B cell (primary cell): ENCODE data around the gene CROCC. TPM values are rescaled to one million over a fixed set of nuclear protein-coding genes. Genes with fewer than 3 reads are reported as not detected.

Source experiments
- ATAC-seq: fragments of 200-7000 bp; cut with Tn5 transposase; one replicate; pipeline ENCODE4 v1.10.0; 2021; ENCODE audit warnings: low read depth, mild to moderate bottlenecking, moderate number of reproducible peaks, moderate library complexity
- CTCF ChIA-PET: fragments of 350-600 bp; sonication (Branson Sonifier 250); formaldehyde crosslinking; loops from one replicate; lab custom pipeline; 2021; ENCODE audit warnings: antibody characterized with exemption, inconsistent platforms; lab: Charles Lee
- POLR2A ChIA-PET: fragments of 350-600 bp; sonication (Branson Sonifier 250); formaldehyde crosslinking; loops from one replicate; lab custom pipeline; 2021; ENCODE audit warnings: antibody characterized with exemption; lab: Charles Lee
- DNase-seq: peaks from one replicate; pipeline ENCODE4 v3.0.0; 2013
- H2AFZ ChIP-seq: 2 replicates; pipeline ENCODE4 v1.6.1; 2012; ENCODE audit warnings: mild to moderate bottlenecking, low read depth, low read length; ENCODE audit not compliant: insufficient read depth, poor library complexity, severe bottlenecking
- H3K27ac ChIP-seq, 2 donors: 1 replicate in 1 of 2; 2 replicates in 1 of 2; pipeline ENCODE4 v1.5.1; 2012 to 2013; ENCODE audit warnings: low read length in 2 of 2, mild to moderate bottlenecking in 2 of 2, moderate library complexity in 1 of 2
- H3K27me3 ChIP-seq, 4 experiments: fragments of 200-600 bp in 1 of 4; sonication (generic) in 1 of 4; replicated peaks in 1 of 4; 1 replicate in 2 of 4; 2 replicates in 2 of 4; pipeline versions ENCODE4 v1.6.1 to v1.7.0; 2013 to 2016; ENCODE audit warnings: low read length in 3 of 4, mild to moderate bottlenecking in 2 of 4, mixed read lengths in 1 of 4, moderate library complexity in 1 of 4; ENCODE audit not compliant: insufficient read depth in 4 of 4, control insufficient read depth in 3 of 4; ENCODE audit errors: control extremely low read depth in 1 of 4
- H3K36me3 ChIP-seq, 2 experiments: replicated peaks in 1 of 2; 1 replicate in 1 of 2; 2 replicates in 1 of 2; pipeline versions ENCODE4 v1.6.1 to v1.7.1; 2013; ENCODE audit warnings: low read length in 1 of 2; ENCODE audit not compliant: insufficient read depth in 2 of 2, control insufficient read depth in 1 of 2; ENCODE audit errors: control extremely low read depth in 1 of 2, extremely low read depth in 1 of 2
- H3K4me1 ChIP-seq, 2 donors: fragments of 200-600 bp in 1 of 2; sonication (generic) in 1 of 2; 1 replicate in 1 of 2; 2 replicates in 1 of 2; pipeline versions ENCODE4 v1.5.1 to v1.6.1; 2013 to 2017; ENCODE audit warnings: low read length in 2 of 2; ENCODE audit not compliant: control insufficient read depth in 2 of 2, insufficient read depth in 2 of 2
- H3K4me2 ChIP-seq: replicated peaks from 2 replicates; pipeline ENCODE3; 2012; ENCODE audit warnings: mild to moderate bottlenecking, low read depth, low read length; ENCODE audit not compliant: poor library complexity, severe bottlenecking
- H3K4me3 ChIP-seq, 5 experiments: fragments of 200-600 bp in 1 of 5; sonication (generic) in 1 of 5; 1 replicate in 3 of 5; 2 replicates in 2 of 5; pipeline versions ENCODE4 v1.5.1 to v1.7.0; 2011 to 2016; ENCODE audit warnings: low read length in 4 of 5, mild to moderate bottlenecking in 4 of 5, low read depth in 2 of 5, control low read depth in 1 of 5, moderate library complexity in 1 of 5; ENCODE audit not compliant: insufficient read depth in 1 of 5; ENCODE audit errors: control extremely low read depth in 1 of 5, extremely low read depth in 1 of 5
- H3K79me2 ChIP-seq: fragments of 200-600 bp; sonication (generic); one replicate; pipeline ENCODE4 v1.6.0; 2016; ENCODE audit warnings: low read length; ENCODE audit not compliant: control insufficient read depth, insufficient read depth
- H3K9ac ChIP-seq: fragments of 200-600 bp; sonication (generic); 2 replicates; pipeline ENCODE4 v1.6.1; 2017; ENCODE audit warnings: mild to moderate bottlenecking, low read length, moderate library complexity
- H3K9me3 ChIP-seq, 3 donors: one replicate each; pipeline versions ENCODE4 v1.6.1 to v1.7.1; 2013; ENCODE audit warnings: low read length in 2 of 3; ENCODE audit not compliant: control insufficient read depth in 2 of 3, insufficient read depth in 1 of 3; ENCODE audit errors: control extremely low read depth in 1 of 3
- H4K20me1 ChIP-seq: 2 replicates; pipeline ENCODE4 v1.6.0; 2012; ENCODE audit warnings: mild to moderate bottlenecking, low read length; ENCODE audit not compliant: insufficient read depth, control insufficient read depth, poor library complexity, severe bottlenecking
- H3K27ac Mint-ChIP-seq: one replicate; pipeline ENCODE4 v1.8.0; 2021; ENCODE audit warnings: mixed read lengths
- H3K27me3 Mint-ChIP-seq: one replicate; pipeline ENCODE4 v1.8.0; 2021; ENCODE audit warnings: mixed read lengths
- H3K4me1 Mint-ChIP-seq: one replicate; pipeline ENCODE4 v1.8.0; 2021; ENCODE audit warnings: mixed read lengths
- H3K4me3 Mint-ChIP-seq: one replicate; pipeline ENCODE4 v1.8.0; 2021; ENCODE audit warnings: mixed read lengths
- H3K9me3 Mint-ChIP-seq: one replicate; pipeline ENCODE4 v1.8.0; 2022; ENCODE audit warnings: mixed read lengths; ENCODE audit not compliant: insufficient read depth
- EZH2 ChIP-seq: IDR thresholded peaks from 2 replicates; pipeline ENCODE4 v1.6.1; 2012; ENCODE audit warnings: borderline replicate concordance, low read depth, mild to moderate bottlenecking, moderate library complexity, low read length; ENCODE audit not compliant: insufficient read depth, poor library complexity, severe bottlenecking
- whole genome bisulfite sequencing: methylation state at CpG from one replicate; pipeline ENCODE4 v1.1.5; 2013; ENCODE audit warnings: missing lambda C conversion rate; ENCODE audit not compliant: insufficient coverage; 5-methylcytosine and 5-hydroxymethylcytosine counted together
- intact Hi-C: fragments of 100-400 bp; cut with micrococcal nuclease; formaldehyde crosslinking; loops from one replicate; pipeline ENCODE4 v1.10.0; 2022
- polyA plus RNA-seq: library from polyadenylated mRNA; depleted of rRNA; stranded (reverse); fragments of >200 nt; gene quantifications from 2 replicates; pipeline ENCODE4 v1.2.3, GENCODE V29; 2012
- total RNA-seq, 2 donors: library from RNA; stranded (reverse); fragments of 120-200 nt in 1 of 2; gene quantifications; 1 replicate in 1 of 2; 2 replicates in 1 of 2; pipeline versions ENCODE4 v1.2.3 to v1.2.4, GENCODE V29; 2013 to 2022
- TF ChIP-seq, protein P1 (sequence below): fragments of 200-600 bp; IDR thresholded peaks from one replicate; pipeline ENCODE4 v1.8.0; 2022; ENCODE audit warnings: antibody characterized with exemption, mild to moderate bottlenecking

Gene CROCC
- total and polyA plus RNA-seq, 2 donors (not counting 1 experiment from before 2014, with no cell fraction given) = 66.2 to 120 TPM

DNA sequence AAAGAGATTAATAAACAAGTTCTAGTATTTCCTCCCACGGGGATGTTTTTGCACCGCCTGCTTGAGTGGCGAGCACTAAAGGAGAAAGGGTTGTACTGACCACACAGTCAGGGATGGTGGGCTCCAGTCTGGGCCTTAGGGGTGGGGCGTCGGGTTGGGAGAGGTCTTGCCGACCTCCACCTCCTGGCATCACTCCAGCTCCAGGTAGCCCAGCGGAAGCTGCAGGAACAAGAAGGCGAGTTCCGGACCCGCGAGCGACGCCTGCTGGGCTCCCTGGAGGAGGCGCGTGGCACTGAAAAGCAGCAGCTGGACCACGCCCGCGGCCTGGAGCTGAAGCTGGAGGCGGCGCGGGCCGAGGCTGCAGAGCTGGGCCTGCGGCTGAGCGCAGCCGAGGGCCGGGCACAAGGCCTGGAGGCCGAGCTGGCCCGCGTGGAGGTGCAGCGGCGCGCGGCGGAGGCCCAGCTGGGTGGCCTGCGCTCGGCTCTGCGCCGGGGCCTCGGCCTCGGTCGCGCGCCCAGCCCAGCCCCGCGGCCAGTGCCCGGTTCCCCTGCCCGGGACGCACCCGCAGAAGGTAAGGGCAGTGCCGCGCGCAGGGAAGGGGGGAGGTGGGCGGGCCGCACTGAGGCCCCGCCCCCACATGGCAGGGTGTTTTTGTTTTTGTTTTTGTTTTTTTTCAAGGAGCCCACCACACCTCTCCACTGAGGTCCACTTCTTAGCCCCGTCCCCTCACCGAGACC is 39.0 kb downstream of the CROCC start:
- H2AFZ ChIP-seq = peak overlapping the region; percentile 84
- peak overlapping the region in 1 of 2 donors; percentile 26 for H3K27ac ChIP-seq
- peak; percentile 92 for ATAC-seq
- POLR2A ChIA-PET = interaction anchor here (0.7 kb wide), 2 partner anchors 56 to 447 kb away, joined by 3 to 4 read pairs; partner anchors contain the start of gene RNU1-1
- CTCF ChIA-PET = interaction anchor here (0.7 to 2.8 kb wide), 18 partner anchors 10 to 340 kb away, joined by 3 to 29 read pairs (median 4); no protein-coding TSS in a partner anchor
- WGBS = 3% methylated on average over 44 of the region's 57 CpGs
- Mint-ChIP-seq H3K27me3 (no peaks in the 10 kb centered on the region), H3K9me3 (no peaks in the 10 kb centered on the region), H3K4me3 (peak overlapping the region; percentile 91), H3K27ac (peak overlapping the region; percentile 76), H3K4me1 (peaks cover 9% of the 10 kb centered on the region)
- no peaks in the 10 kb centered on the region for H4K20me1 ChIP-seq
- TF ChIP-seq, protein P1, sequence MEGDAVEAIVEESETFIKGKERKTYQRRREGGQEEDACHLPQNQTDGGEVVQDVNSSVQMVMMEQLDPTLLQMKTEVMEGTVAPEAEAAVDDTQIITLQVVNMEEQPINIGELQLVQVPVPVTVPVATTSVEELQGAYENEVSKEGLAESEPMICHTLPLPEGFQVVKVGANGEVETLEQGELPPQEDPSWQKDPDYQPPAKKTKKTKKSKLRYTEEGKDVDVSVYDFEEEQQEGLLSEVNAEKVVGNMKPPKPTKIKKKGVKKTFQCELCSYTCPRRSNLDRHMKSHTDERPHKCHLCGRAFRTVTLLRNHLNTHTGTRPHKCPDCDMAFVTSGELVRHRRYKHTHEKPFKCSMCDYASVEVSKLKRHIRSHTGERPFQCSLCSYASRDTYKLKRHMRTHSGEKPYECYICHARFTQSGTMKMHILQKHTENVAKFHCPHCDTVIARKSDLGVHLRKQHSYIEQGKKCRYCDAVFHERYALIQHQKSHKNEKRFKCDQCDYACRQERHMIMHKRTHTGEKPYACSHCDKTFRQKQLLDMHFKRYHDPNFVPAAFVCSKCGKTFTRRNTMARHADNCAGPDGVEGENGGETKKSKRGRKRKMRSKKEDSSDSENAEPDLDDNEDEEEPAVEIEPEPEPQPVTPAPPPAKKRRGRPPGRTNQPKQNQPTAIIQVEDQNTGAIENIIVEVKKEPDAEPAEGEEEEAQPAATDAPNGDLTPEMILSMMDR = peak; percentile 75
- no peak for TF ChIP-seq EZH2
- H3K27me3 ChIP-seq = no peaks in the 10 kb centered on the region
- peak overlapping the region in 4 of 5 experiments; percentile 37 to 55 (median 50) for H3K4me3 ChIP-seq
- H3K79me2 ChIP-seq = no peaks in the 10 kb centered on the region
- H3K36me3 ChIP-seq = peaks cover 0 to under 1% of the 10 kb centered on the region in 2 experiments
- H3K4me2 ChIP-seq = peak overlapping the region; percentile 85
- H3K9ac ChIP-seq = peak overlapping the region; percentile 49
- H3K4me1 ChIP-seq = peaks cover 4 to 10% of the 10 kb centered on the region in 2 donors
- DNase-seq = peak; percentile 79
- intact Hi-C loops = loop anchor here (2.0 kb wide), 1 partner anchor 50 kb away; the partner anchor contains the start of gene ATP13A2
- H3K9me3 ChIP-seq = no peaks in the 10 kb centered on the region
